ENCODE data around the gene SAMSN1.
"Not testable (repeated sequence)": the region's sequence is repeated elsewhere in the genome, so short reads cannot be mapped to it uniquely, and the experiment has no call there.

SAMSN1 gene

DNA sequence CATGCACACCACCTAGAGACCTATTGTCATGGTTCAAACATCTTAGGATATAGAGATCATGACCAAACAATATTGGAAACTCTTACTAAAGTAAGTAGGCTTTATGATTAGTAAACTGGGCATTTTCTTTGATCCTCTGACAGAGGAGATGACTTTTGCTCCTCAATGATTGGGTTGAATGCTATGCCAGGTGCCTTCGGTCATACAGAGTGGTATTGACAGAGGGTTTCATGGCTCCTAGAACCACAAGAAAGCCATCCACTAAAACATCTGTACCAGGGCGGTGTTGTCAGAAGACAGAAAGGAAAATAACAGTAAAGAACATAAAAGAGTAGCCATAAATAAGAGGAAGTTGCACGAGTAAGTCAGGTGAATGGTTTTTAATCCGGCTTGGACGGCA is 20.8 kb upstream of the SAMSN1 start:
- DNase-seq (ENCODE audit: low read depth): no peak

DNA sequence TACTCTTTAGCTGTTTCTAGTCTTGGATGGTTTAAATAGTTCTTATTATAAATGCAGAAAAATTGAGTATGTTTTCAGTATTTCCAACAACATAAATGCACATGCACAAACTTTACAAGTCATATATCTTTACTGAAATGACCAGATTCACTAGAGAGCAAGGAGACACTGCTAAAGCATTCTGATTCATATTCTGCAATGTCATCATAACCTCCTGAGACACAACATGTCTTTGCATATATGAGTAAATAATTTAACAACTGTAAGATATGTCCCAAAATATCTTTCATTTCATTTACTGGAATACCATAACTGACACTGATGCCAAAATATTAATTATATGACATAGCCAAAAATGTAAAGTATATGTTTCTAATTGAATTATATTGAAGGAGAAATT is 16.8 kb upstream of the SAMSN1 start:
- no peak for DNase-seq (ENCODE audit: low read depth)

DNA sequence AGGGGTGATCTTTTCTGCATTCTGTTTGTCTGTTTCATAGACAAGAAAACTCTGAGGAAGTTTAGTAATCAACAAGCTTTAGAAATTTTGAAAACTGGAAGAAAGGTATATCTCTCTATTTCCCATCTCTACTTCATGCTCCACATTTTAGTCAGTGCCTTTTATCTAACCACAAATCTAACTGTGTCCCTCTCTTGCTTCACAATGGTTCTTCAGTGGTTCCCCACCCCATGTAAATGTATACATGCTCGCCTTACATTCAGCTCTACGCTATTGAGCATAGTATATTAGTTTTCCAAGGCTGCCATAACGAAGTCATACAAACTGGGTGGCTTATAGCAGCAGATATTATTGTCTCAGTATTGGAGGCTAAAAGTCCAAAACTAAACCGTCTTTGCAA is 14.4 kb upstream of the SAMSN1 start:
- DNase-seq (ENCODE audit: low read depth): no peak

DNA sequence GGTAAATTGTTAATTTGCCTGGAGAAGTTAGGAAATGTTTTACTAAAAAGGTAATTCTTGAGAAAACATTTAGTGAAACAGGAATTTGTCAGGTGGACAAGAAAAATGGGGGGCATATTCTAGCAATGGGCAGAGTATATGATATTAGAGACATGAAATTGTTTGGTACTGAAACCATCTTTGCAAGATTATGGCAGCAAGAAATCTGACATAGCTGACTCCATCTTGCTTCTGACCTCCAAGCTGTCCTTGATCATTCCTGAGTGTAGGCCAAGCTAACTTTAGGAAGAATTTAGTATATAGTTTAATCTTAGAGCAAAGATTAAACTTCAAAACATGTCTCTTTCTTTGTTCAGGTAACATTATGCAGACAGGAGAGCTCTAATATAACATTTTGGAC is 14.0 kb upstream of the SAMSN1 start:
- no peak for DNase-seq (ENCODE audit: low read depth)

DNA sequence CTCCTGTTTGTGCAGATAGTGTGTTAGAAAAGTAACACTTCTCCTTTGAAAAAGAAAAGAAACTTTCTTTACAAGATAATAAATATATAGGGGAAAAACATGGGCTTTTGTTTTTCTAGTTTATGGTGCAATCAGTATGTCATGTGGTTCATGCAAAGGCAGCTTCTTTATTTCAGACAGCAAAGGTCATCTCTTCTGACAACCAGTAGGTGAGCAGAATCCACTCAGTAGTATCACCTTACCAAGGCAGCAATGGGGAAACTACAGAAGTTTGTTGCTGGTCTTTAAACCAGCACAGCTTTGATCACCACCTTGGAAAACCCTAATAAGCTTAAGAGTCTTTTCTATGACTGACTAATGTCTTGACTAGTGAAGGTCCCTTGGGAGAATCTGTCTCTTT is 13.0 kb upstream of the SAMSN1 start:
- DNase-seq (ENCODE audit: low read depth): no peak

DNA sequence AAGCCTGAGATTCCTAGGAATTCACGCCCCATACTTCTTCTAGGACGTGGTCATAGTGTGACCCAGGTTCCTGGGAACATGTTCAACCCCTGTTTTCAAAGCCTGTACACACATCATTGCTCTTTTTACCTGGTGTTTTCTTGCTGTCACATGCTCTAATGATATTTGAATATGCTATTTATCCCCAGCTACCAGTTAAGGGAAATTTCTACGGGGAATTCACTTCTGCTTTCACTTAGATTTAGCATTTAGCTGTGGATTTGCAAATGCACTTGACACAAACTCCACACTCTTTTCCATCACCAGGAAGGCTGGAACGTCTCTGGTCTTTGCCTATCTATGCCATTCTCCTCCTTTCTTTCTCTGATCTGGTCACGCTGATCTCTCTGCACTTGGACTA is 11.3 kb upstream of the SAMSN1 start:
- DNase-seq (ENCODE audit: low read depth): no peak

DNA sequence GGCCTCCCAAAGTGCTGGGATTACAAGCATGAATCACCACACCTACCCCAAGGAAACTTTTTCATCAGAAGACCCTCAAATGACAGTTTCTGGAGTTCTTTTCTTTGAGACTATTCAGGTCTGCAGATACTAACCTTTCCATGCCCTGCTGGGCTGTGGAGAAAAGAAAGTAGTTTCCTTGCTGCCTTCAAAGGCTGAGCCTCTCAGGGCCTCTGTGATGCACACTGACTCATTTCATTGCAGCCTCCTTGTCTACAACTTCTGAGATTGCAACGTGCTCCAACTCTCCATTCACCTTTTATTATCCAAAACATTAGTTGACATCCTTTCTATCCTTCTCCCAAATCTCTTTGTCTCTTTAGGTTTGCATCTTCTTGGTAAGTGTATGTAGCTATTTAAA is 8.8 kb upstream of the SAMSN1 start:
- no peak for DNase-seq (ENCODE audit: low read depth)

DNA sequence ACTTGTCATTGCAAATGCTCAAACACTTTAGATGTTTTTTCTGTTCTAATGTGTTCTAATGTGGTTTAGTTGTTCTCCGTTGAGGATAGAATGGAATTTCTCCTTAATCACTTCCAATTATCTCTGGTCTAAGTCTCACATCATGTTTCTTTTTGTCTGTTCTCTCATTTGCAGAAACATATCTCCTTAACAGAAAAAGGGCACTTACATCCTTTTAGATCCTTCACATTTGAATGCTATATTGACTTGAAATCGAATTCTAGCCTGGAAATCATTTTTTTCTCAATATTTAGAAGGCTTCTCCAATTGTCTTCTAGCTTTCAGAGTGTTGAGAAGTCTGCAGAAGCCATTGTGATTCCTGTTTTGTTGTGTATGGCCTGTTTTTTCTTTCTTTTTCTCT is 7.3 kb upstream of the SAMSN1 start:
- no peak for DNase-seq (ENCODE audit: low read depth)

DNA sequence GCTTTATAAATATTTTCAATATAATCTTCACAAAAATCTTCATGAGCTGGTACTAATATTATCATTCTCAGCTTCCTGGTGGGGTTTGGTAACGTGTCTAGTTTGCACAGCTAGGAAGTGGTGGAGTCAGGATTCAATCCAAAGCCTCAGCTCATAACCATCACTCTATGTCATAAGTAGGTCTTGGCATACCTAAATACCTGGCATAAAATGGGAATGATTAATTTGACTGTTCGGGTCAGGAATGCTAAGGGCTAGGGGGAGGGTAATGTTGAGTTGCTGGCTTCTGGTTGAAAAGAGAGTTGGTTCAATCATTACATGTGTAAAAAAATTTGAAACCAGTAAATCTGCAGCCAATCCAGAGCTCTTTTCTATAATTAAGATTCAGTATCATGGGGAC is 5.6 kb upstream of the SAMSN1 start:
- DNase-seq (ENCODE audit: low read depth): no peak

DNA sequence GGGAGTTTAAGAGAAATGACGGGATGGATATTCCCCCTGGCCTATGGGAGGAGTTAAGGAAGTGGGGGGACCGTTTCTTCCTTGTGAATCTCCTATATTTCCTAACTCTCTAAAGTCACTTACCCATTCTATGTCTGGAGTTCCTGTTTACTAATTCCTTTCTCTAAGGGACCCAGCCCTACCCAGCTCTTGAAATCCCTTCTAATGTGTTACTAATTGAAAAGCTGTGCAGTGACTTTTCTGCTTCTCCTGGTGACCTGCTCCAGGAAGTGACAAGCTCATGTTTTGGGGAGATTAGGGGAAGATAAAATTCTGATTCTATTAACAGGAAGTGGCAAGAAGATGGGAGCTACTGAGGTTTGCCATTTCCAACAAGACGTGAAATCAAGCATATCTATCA is 4.0 kb upstream of the SAMSN1 start:
- DNase-seq (ENCODE audit: low read depth): no peak

DNA sequence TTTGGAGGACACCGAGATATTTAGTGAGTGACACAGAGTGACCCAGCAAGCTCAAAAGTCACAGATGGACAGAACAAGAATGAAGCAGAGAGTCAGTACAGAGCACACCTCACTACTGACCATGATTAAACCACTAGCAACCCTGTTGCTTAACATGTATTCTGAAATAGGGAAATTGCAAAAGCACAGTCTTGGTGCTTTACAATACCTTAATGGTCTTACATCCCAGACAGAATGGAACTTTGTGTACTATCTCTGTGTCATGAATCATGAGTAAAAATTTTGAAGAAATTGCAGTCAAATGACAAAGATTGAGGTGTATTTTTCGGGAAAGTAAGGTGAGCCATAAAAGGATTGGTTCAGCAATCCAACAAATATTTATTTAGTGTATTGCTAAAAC is 2.7 kb upstream of the SAMSN1 start:
- no peak for DNase-seq (ENCODE audit: low read depth)

DNA sequence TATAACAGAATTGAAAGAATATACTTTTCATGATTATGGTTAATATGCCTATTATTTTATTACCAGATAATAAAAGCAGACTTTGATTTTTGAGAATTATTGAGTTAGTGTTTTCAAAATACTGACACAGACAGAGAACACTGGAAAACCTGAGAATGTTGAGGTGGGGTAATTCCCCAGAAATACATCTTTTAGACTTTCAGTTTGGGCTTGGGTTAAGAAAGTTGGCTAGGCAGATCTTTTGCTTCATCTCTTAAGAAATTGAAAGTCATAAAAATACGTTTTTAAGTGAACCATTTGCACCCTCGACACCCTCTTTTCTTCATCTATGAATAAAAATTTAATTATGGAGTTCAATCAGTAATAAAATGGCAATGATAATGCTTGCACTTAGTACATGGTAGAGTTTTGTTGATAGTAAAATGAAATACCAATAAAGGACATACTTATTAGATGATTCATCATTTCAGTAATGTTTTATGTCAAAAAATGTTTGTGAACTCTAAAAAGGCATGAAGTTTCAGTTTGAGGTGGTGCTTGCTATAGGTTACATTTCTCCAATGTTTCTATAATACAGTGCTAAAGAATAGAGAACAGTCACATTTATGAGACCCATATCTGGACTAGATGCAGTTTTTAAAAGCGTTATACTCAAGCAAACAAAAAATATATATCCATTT is 1.9 kb upstream of the SAMSN1 start:
- DNase-seq (ENCODE audit: low read depth): no peak

DNA sequence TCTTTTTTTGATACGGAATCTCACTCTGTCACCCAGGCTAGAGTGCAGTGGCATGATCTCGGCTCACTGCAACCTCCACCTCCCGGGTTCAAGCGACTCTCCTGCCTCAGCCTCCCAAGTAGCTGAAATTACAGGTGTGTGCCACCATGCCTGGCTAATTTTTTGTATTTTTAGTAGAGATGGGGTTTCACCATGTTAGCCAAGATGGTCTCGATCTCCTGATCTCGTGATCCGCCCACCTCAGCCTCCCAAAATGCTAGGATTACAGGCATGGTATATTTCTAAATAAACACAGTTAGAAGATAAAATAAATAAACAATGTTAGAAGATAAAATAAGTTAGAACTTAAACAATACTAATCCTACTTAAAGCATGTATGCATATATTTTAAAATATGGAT is 604 bp upstream of the SAMSN1 start:
- not testable (repeated sequence) for DNase-seq (ENCODE audit: low read depth)

DNA sequence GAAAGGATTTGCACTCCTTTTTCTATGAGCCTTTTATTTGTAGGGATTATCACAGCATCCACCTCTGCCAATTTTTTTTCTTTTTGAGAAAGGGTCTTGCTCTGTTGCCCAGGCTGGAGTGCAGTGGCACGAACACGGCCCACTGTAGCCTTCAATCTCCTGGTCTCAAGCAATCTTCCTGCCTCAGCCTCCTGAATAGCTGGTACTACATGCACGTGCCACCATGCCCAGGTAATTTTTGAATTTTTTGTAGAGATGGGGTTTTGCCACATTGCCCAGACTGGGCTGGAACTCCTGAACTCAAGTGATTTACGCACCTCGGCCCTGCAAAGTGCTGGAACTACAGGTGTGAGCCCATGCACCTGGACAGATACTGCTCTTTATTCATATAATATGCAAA is 2.1 kb downstream of the SAMSN1 start:
- DNase-seq (ENCODE audit: low read depth): no peak

DNA sequence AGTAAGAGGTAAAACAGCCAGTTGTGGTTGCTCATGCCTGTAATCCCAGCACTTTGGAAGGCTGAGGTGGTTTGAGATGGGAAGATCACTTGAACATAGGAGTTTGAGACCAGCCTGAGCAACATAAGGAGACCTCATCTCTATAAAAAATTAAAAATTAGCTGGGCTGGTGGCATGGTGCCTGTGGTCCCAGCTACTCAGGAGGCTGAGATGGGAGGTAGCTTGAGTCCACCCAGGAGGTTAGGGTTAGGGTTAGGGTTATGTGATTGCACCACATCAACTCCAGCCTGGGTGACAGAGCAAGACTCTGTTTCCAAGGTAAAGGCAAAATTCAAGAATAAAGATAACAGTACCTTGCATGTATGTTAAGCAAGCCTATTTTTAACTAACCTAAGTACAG is 3.5 kb downstream of the SAMSN1 start:
- DNase-seq (ENCODE audit: low read depth): no peak

DNA sequence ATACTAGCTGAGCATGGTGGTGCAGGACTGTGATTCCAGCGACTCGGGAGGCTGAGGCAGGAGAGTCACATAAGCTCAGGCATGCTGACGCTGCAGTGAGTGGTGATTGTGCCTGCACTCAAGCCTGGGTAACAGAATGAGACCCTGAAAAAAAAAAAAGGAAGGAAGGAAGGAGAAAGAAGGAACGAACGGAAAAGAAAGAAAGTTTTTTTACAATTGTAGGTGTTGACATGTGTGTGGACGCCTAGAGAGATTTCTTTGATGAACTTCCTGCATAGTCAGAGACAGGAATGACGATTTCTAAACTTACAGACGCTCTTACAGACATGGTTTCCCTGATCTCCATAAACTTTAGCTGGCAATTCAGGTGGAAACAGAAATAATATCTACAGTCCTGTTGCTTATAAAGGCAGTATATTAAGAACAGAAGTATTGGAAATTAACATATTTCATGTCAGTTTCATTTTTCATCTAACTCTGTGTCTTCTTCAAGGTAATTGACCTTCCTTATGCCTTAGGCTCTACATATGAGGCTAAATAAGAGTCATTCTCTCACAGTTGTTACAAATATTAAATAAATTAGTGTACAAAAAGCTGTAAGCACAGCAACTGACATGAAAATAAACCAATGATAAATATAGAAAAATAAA is 4.1 kb downstream of the SAMSN1 start:
- DNase-seq (ENCODE audit: low read depth): no peak

DNA sequence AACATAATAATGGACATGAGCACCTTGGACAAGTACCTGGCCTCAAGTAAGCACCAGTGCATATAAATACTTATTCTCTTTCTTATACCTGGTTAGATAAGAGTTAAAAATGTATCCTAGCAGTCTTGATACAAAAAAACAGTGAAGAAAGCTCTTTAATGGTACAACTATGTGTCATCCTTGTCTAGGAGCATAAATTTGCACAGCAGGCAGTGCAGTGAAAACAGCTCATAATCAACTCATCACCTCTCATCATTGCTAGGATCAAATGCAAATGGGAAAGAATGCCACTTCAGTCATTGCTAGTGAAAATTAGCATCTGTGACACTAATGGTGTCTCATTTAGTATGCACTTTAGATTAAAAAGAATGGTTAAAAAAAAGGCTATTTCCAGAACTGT is 7.6 kb downstream of the SAMSN1 start:
- no peak for DNase-seq (ENCODE audit: low read depth)

DNA sequence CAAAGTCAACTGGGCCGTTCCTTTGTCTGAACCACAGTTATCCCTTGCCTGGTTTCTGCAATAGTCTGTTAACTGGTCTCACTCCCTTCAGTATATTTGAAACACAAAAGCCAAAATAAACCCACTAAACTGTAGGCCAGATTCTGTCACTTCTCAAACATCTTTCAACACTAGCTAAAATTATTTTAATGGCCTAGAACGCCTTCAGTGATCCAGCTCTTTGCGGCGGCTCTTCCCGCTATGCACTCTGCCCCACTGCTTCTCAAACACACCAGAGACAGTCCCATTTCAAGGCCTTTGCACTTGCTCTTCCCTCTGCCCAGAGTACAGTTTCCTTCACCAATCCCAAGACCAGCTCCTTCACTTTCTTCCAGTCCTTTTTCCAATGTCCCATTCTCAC is 9.2 kb downstream of the SAMSN1 start:
- DNase-seq (ENCODE audit: low read depth): no peak

DNA sequence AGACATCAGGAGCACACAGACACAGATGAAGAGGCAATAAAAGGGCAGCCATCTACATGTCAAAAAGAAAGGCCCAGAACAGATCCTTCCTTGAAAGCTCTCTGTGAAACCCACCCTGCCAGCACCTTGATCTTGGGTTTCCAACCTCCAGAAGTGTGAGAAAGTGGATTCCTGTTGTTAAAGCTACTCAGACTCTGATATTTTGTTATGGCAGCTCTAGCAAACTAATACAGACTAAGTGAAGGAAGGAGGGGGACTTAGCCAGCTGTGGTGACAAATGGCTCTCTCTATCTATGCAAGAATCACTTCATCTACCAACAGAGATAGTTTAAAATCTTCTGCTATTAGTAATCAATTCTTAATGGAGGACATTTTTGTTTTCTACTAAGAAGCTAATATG is 10.4 kb downstream of the SAMSN1 start:
- DNase-seq (ENCODE audit: low read depth): no peak

DNA sequence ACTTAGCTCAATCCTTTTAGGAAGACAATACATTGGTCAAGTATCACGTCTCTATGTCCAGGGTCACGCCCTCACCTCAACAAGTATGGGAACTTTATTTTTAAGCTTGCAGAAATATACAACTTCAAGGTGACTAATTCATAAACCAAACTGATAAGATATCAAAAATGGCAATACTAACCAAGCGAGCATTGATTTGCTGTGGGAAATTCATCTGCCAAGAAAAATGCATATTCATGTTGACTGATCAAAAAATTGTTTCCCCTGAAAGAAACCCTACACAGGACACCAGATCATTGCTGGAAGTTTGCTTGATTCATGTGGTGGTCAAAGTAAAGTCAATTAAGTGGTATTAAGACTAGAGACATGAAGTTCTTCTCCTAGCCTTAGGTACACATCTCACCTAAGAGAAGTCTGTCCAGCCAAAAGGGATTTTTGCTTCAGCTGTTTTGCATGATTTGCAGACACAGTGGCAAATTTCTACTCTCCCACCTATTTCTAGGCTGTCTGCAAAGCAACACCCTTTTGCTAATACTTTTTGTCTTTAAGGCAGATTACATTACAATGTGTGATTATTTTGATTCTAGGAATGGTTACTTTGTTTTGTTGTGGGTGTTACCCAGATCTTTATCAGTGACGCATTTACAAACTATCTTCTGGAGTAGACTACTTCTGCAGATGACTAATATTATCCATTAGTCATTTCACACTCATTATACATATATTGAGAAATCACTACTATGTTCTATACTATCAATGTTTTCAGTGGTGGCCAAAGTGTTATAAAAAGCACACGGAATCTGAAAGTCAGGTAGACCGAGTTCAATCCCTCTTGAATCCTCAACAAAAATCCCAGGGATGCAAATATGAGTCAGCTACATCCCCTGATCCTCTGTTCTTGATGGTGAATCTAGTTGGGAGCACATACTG is 12.4 kb downstream of the SAMSN1 start:
- DNase-seq (ENCODE audit: low read depth): no peak

DNA sequence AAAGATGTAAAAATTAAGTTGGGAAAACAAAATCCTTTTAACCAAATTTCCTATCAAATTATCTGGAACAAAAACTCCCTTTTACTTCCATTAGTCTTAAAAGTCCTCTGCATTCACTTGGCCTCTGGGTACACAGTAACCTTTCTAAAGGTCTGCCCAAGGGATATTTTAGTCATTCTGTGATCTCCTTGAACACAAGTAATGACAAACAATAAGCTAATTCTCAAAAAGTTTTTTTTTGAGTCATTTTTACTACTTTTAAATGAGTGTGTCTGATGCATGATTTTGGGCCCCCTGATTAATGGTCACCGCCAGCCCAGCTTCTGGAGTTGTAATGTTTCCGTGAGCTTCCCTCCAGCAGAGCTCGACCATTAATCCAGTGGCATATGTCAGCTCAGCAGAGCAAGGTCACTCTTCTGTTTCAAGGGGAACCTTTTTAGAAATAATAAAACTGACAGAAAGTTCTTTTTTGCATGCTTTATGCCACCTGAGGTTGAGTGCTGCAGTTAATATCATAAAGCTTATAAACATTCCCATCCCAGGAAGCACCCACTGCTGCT is 14.3 kb downstream of the SAMSN1 start:
- DNase-seq (ENCODE audit: low read depth): no peak

DNA sequence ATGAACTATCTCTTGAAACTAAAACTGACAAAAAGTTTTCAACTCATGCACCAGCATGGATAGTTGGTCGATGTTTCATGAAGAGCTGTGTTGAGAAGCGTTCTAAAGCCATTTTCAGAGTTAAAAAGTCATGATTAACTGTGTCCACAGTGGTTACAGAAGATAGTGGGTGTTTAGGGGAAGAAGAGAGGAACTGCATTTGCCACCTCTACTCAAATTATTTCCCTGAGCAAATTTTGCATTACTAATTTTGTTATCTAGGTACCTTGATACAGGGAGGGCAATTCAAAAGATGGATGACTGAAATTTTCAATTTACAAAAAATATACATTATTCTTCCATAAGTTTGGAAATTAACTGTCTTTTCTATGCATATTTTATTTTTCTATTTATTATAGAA is 15.5 kb downstream of the SAMSN1 start:
- no peak for DNase-seq (ENCODE audit: low read depth)

DNA sequence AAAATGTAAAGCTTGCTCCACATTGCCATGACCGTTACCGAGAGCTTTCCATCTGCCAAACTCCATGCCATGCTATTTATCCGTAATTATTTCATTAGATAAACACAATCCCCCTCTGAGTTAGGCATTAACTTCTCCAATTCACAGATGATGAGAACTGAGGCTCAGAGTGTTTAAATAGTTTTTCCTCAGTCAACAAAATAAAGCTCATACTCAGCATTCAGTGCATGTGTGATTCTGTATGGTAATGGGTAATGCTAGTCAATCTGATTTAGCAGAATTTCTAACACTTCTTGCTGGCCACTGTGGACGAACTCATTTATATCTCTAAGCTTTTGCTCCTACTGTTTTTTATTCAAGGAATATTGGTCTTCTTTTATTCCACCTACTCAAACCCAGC is 17.3 kb downstream of the SAMSN1 start:
- DNase-seq (ENCODE audit: low read depth): no peak

Measured in GM04504 (cell line).